DMS114 treated with DMSO at 0.1 percent for 48 hours (cell line): ENCODE results near the gene ELP5.
"Not testable (repeated sequence)": the region's sequence is repeated elsewhere in the genome, so short reads cannot be mapped to it uniquely, and the experiment has no call there.

ENCODE experiments used
- DNase-seq: peaks from one replicate; lab custom pipeline; 2025; ENCODE audit not compliant: unreplicated experiment; lab: John Stamatoyannopoulos, UW

The ELP5 gene

DNA sequence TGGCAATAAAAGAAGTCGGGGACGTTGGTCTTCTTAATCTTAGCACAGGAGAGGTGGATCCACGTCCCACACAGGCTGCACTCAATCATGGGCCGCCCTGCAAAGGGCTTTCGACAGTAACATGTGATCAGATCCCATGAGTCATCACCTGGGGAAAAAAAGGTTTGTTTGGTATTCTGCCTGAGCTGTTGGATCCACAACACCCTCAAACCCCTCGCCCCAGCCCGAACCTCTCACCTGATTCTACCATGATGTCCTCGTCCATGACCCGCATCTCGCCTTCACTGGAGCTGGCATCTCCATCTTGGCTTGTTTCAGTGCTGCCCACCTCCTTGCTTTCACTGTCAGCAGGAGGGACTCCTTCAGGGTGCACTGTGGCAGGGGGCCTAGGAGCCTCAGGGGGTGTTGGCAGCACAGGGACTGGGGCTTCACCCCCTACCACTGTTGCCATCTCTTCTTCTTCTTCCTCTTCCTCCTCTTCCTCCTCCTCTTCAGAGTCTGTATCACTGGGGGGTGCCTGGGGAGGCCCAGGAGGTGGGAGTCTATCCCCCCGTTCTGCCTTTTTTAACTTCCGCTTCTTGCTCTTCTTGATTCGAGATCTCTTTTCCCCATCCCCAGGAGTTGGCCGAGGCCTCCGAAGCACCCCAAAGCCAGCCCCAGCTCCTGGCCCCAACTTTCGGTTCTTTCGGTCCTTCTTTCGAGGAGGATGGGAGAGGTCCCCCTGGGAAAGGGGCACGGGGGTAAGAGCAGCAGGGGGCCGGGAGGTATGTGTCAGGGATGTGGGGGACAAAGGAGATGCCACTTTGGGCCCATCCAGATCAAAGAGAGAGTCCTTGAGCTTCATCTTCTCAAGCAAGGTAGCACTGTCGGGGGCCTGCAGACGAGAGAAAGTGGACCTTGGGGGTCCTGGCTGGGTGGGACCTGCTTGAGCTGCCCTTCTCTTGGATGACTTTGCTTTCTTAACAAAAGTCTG is 16.0 kb upstream of the ELP5 start:
- DNase-seq: no peak

DNA sequence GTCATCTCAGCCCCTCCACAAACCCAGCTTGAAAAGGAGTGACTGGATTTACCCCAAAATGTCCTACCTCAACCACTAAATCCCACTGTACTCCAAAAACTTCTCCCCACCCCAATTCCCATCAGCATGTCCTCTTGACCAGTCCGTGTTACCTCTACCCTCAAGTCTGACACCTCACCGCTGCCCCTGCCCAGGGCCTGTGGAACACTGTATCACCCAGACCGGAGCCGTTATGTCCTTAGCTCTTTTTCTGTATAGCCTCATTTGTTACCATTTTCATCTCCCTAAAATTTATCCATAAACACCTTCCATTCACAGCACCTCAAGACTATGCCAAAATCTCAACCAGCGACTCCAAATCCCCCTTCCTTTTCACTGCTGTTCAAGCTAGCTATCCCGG is 15.2 kb upstream of the ELP5 start:
- no peak for DNase-seq

DNA sequence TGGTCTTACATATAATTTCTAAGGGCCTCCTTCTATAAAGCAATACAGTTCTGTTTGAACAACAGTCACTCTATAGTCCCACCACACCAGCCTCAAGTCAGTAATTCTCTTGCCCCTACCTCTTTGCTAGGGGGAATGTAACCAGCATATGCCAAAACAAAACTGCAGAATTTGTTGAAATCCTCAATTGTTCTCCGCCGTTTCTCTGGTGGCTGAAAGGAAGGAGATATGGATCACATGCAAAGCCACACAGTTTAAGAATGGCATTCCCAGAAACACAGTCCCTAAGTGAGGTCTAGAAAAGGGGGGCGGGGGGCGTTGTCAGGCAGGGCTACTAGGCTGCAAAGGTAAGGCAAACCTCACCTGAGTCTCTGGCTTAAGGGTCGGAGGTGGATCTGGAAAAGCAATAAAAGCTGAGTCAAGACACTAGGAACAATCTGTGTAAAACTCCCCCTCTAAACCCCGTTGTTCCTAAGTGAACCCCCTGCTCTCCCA is 14.7 kb upstream of the ELP5 start:
- DNase-seq: no peak

DNA sequence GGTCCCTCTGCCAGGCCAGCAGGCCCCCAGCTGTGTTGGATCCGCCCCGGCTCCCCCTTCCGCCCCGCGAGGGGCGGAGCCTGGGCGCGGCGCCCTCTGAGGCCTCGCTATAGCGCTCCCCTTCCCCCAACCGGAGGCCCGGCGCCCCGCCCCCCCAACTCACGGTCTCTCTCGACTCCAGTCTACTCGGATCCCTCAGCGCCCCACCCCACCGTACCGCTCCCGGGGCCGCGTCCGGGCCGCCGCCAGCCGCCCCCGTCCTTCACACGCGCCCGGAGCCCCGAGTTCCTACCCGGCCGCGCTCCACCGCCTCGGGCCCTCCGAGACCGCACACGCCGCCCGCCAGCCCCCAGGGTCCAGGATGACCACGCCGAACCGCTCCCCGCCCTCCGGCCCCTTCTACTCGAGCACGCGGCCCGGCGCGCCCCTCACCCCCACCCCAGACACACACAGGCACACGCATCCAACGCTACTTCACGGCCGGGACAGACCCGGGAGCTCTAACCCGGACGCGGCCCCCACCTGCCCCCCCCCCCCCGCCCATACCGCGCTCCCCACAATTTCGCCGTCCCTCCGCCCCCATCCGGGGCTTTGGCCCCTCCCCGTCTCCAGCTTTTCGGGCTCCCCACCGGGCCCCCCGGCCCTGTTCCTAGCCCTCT is 14.1 kb upstream of the ELP5 start:
- DNase-seq: no peak

DNA sequence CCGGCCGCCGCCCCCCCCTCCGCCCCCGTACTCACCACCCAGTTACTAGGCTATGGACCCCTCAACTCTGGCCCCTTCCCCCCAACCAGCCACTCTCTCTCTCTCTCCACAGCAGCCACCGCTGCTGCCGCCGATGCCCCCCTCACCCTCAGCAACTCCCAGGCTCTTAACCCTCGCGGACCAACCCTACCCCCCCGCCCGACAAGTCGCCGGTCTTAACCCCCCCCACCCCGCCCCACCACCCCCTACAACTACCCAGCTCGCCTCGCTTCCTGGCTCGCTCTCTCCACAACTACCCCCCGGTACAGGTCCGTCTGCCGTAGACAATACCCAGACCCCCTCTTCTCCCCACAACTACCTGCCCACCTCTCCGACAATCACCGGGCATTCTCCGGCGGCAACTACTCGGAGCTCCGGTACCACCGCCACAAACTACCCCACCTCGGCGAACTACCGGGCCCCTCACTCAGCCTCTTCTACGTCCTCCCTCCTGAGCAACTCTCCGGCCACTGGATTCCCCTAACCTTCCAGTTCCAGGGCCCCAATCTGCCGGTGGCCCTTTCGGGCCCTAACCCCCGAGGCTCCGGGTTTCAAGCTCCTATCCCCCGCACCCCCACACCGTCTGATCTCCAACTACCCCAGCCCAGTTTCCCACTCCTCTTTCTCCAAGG is 13.5 kb upstream of the ELP5 start:
- no peak for DNase-seq

GRCh38 chr17:7239091-7240027 is 12.7 kb upstream of the ELP5 start, which contains the start of gene PHF23:
PHF23 (minus strand) TSS chr17:7239457; CDS start chr17:7239279, 178 bp downstream.
- peak; percentile 98 for DNase-seq

GRCh38 chr17:7240375-7240774 is 11.6 kb upstream of the ELP5 start:
- no peak for DNase-seq

GRCh38 chr17:7241090-7241733 is 10.8 kb upstream of the ELP5 start:
- no peak for DNase-seq

- DNase-seq: peak; percentile 76
Measured at GRCh38 chr17:7241783-7242716, 10.0 kb upstream of the ELP5 start, which contains the start of gene GABARAP. GABARAP (minus strand) TSS chr17:7242449; CDS start chr17:7242330, 119 bp downstream.

DNA sequence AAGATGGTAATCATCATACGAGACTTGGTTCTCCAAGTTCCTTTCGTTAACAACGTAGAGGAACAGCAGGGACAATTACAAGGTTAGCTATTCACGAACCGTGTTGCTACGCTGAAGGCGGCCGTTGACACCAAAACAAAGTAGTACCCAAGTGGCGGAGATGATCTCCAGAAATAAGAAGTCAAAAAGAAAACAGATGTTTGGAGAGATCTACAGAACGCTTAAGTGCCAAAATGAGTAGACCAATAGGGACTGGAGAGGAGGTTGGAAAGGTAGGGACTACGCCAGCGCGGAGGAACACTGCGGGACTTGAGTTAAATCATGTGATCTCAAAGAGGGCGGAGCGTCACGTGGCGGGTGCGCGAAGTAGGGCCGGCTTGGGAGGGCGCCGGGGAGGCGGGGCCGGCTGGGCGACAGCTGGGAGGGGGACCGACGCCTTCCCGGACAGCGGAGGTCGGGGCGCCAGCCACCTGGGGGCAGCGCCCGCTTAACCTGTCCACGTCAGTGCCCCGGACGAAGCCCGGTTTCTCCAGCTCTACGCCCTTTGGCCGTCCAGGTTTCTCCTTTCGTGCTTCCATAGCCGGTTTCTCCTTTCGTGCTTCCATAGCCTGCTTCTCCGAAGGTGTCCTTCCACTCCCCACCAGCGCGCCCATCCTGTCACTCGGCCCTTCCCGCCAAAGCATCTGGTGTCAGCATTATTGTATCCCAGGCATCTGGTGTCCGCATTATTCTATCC is 9.1 kb upstream of the ELP5 start:
- DNase-seq: peak; percentile 85

DNA sequence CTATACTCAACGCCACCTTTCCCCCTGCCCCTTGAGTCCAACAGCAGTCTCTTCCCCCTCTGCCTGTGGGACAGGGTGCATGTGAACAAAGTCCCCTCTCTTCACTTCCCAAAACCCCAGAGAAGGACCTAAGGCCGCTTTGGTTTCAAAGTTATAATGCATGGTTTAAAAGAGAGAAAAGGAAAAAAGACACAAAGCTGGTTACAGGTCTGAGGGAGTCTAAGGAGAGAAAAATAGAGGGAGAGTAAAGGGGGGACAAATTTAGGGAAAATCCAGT is 8.6 kb upstream of the ELP5 start:
- DNase-seq: no peak

- not testable (repeated sequence) for DNase-seq
Measured at GRCh38 chr17:7243838-7244237, 8.2 kb upstream of the ELP5 start.

- DNase-seq: no peak
Measured at GRCh38 chr17:7246779-7247178, 5.2 kb upstream of the ELP5 start.

- DNase-seq: no peak
Measured at GRCh38 chr17:7248796-7249195, 3.2 kb upstream of the ELP5 start.

DNA sequence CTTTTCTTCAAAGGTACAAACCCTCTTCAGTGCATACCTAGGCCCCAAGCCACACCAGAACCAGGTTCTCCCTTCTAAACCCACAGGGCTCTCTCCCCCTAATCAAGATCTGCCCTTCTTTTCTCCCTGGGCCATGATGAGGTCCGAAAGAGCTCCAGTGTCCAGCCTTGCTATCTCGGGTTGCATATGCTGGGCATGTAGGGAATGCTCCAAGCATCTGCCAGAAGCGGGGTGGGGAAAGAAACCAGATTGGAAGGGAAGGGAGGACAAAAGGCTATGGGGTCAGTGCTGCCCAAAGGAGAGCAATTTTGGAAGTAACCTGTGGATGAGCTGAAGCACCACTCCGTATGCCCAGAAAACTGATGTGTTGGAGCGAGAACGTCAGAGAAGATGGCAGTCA is 2.8 kb upstream of the ELP5 start:
- DNase-seq: no peak

- DNase-seq: no peak
Measured at GRCh38 chr17:7249830-7250229, 2.2 kb upstream of the ELP5 start.

GRCh38 chr17:7250695-7251627 is 1.1 kb upstream of the ELP5 start:
- DNase-seq: no peak
